ENCODE measurements around the gene DNAJC15. TPM values are rescaled to one million over a fixed set of nuclear protein-coding genes. Genes with fewer than 3 reads are reported as not detected.

DNAJC15 gene
- total RNA-seq, 1 experiment from 2014 or later, result 20.3 TPM

- Histone ChIP-seq H3K27me3 (ENCODE audit: control insufficient read depth, insufficient read depth, low read length) (no peaks in the 10 kb centered on the region), H3K4me1 (ENCODE audit: control insufficient read depth, insufficient read depth, low read length) (no peaks in the 10 kb centered on the region), H3K4me3 (ENCODE audit: low read depth in 2 of 2, low read length in 2 of 2) (no peak overlapping the region), H3K9me3 (ENCODE audit: control insufficient read depth, insufficient read depth, low read depth, low read length) (no peaks in the 10 kb centered on the region), H3K27ac (ENCODE audit: low read length) (no peak overlapping the region), H3K36me3 (ENCODE audit: control insufficient read depth, insufficient read depth, low read length) (no peaks in the 10 kb centered on the region)
- no peak for TF ChIP-seq CTCF (IDR thresholded peaks at IDR 0.05)
- TF ChIP-seq TCF7L2 (IDR thresholded peaks at IDR 0.05; ENCODE audit: low read depth, low read length), result no peak
- TF ChIP-seq SIN3A (IDR thresholded peaks at IDR 0.05; ENCODE audit: borderline replicate concordance, insufficient read depth, low read depth, low read length), result no peak
- no peak for TF ChIP-seq REST (IDR thresholded peaks at IDR 0.05; ENCODE audit: insufficient read depth in 1 of 2, low read depth in 2 of 2, low read length in 1 of 2)
- no peak for TF ChIP-seq POLR2AphosphoS5 (IDR thresholded peaks at IDR 0.05; ENCODE audit: low read depth, low read length)
- ChIA-PET POLR2A (no interaction called here), CTCF (no interaction called here)
- in situ Hi-C loops (cut with HindIII; ENCODE audit: low pct_unique_long_range_greater_than_20kb, low sequenced_read_pairs), result no loop called here
- intact Hi-C loops (cut with micrococcal nuclease; ENCODE audit: unreplicated experiment), result no loop called here
- no TSS peak for BruUV-seq (replicated peaks)
- ATAC-seq (no peak), DNase-seq (ENCODE audit: low read depth, low spot score) (no peak)
Observed at GRCh38 chr13:43077906-43078305, 54.5 kb downstream of the DNAJC15 start.

DNA sequence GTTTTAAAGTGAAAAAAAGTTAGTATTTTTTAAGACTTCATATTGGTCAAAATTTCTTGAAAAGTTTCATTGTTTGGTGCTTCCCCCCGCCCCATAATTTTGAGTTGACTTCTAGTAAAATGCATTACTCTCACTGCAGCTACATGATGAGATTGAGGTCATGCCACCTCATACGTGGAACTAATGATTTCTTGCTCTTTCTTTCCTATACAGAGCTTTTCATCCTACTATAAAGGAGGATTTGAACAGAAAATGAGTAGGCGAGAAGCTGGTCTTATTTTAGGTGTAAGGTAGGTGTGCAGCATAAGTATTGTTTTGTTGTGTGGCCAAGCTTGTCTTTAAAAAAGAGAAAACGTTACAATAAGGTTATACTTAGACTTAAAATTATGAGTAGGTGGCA is 55.0 kb downstream of the DNAJC15 start:
- CTCF ChIA-PET, result no interaction called here
- TF ChIP-seq CTCF (IDR thresholded peaks at IDR 0.05), result no peak
- TF ChIP-seq REST (IDR thresholded peaks at IDR 0.05; ENCODE audit: insufficient read depth in 1 of 2, low read depth in 2 of 2, low read length in 1 of 2), result no peak
- no peak for TF ChIP-seq SIN3A (IDR thresholded peaks at IDR 0.05; ENCODE audit: borderline replicate concordance, insufficient read depth, low read depth, low read length)
- TF ChIP-seq TCF7L2 (IDR thresholded peaks at IDR 0.05; ENCODE audit: low read depth, low read length), result no peak
- TF ChIP-seq POLR2AphosphoS5 (IDR thresholded peaks at IDR 0.05; ENCODE audit: low read depth, low read length), result no peak
- ATAC-seq (no peak), DNase-seq (ENCODE audit: low read depth, low spot score) (no peak)
- no peak overlapping the region for H3K4me3 ChIP-seq (ENCODE audit: low read depth in 2 of 2, low read length in 2 of 2)
- in situ Hi-C loops (cut with HindIII; ENCODE audit: low pct_unique_long_range_greater_than_20kb, low sequenced_read_pairs), result no loop called here
- intact Hi-C loops (cut with micrococcal nuclease; ENCODE audit: unreplicated experiment), result no loop called here
- BruUV-seq (replicated peaks), result no TSS peak
- H3K4me1 ChIP-seq (ENCODE audit: control insufficient read depth, insufficient read depth, low read length), result no peaks in the 10 kb centered on the region
- POLR2A ChIA-PET, result no interaction called here
- no peak overlapping the region for H3K27ac ChIP-seq (ENCODE audit: low read length)
- no peaks in the 10 kb centered on the region for H3K27me3 ChIP-seq (ENCODE audit: control insufficient read depth, insufficient read depth, low read length)
- H3K9me3 ChIP-seq (ENCODE audit: control insufficient read depth, insufficient read depth, low read depth, low read length), result no peaks in the 10 kb centered on the region
- no peaks in the 10 kb centered on the region for H3K36me3 ChIP-seq (ENCODE audit: control insufficient read depth, insufficient read depth, low read length)

Data from Panc1 (cell line).